HG03558 (cell line): ENCODE results near the gene MAL.

ENCODE experiments used
- ATAC-seq: cut with Tn5 transposase; IDR thresholded peaks from one replicate; pipeline ENCODE4 v1.9.1; 2021; ENCODE audit warnings: moderate number of reproducible peaks; ENCODE audit not compliant: unreplicated experiment; ENCODE audit errors: extremely low read depth

MAL gene

DNA sequence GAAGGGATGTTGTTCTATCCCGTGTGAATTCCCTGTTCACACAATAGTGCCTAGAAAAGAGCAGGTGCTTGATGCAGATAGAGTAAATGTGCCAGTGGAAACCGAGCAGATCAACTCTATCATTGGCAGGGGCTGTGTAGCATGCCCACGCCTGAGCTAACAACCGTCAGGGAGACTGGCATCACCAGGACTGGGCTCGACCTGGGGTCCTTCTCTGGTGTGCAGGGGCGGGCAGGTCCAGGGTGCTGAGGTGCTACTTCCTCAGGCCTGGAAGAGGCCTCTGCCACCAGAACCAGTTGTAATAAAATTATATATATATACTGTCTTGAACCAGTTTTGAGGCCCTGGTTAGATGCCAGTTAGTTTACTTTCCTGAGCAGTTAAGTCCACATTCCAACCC, 11.8 kb upstream of the MAL start:
- ATAC-seq, result no peak

- ATAC-seq, result no peak
Measured at GRCh38 chr2:95014126-95014708, 11.3 kb upstream of the MAL start.

- ATAC-seq, result no peak
Measured at GRCh38 chr2:95015261-95015912, 10.1 kb upstream of the MAL start.

GRCh38 chr2:95016616-95017015, 8.9 kb upstream of the MAL start:
- no peak for ATAC-seq

DNA sequence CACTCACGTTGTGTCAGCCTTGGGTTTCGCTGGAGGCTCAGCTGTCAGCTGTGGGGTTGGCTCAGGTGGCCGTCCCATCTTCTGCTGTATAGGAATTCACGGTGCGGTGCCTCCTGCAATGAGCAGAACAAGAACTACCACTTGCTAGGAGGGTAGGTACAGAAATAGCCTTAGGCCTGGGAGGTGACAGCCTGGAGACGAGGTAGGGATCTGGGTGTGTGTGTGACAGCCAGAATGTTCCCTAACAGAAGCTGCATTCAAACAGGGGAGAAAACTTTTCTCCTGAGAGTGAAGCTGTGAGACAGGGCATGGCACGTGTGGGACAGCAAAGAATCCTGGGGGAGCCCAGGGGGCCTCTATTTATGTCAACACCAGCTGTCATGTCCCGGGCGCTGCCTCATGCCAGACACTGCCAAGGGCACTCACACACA, 8.4 kb upstream of the MAL start:
- no peak for ATAC-seq

DNA sequence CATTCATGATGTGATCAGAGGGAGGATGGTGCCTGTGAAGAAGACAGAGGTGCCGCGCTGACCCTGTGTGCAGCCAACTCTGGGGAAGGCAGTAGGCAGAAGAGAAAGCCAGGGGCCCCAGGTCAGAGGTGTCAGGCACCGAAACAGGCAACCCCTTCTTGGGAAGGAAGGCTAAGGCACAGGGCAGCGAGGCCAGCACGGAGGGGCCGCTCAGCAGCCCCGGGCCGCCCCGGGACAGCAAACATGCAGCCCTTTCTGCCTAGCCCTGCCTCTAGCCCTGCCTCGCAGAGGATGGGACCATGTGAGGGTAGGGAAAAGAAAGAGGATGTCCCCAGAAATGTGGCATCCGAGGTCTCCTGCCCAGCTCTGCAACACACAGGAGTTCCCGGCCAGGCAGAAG, 7.7 kb upstream of the MAL start:
- no peak for ATAC-seq

DNA sequence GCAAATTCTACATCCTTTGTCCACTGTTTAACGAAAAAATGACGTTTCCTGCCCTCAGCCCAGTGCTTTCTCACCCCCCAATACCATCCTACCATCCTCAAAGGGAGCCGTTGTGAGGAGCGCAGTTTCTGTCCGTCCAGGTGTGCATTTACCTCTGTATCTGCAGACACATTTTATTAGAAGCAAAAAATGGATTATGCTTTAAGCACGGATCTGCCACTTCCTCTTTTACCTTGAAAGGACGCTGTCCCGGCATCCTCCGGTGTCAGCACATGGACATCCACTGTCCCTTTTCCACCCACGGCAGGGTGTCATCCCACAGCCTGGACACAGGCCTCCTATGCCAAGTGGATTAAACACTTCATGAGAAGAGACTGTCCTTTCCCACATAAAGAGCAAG, 7.2 kb upstream of the MAL start:
- ATAC-seq, result no peak

DNA sequence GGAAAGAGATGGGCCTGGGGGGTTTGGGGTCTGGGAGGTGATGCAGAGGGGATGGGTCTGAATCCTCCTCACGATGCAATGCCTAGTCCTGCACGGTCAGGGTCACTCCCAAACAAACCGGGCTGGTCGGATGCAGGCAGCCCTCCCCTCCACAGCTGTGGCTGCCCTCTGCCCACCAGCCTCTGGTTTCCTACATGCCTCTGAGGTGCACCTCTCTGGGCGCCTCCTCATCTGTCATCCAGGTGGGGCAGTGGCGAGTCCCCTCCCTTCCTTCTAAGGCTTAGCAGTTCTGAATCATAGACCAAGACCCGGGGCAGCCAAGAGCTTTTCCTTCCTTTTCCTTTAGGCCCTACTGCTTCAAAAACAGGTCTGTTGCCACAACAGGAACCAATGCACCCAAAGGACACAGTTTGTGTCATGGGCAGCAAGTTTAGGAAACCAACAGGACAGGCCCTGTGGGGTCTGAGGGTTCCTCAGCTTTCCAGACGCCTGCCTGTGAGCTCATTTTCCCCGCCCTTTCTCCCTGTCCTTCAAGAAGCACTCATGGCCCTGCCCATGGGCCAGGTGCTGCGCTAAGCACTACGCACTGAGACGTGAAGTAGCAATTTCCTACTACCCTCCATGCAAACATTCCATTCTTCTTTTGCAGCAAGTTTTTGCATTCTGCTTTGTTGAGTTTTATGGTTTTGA, 6.5 kb upstream of the MAL start:
- no peak for ATAC-seq

DNA sequence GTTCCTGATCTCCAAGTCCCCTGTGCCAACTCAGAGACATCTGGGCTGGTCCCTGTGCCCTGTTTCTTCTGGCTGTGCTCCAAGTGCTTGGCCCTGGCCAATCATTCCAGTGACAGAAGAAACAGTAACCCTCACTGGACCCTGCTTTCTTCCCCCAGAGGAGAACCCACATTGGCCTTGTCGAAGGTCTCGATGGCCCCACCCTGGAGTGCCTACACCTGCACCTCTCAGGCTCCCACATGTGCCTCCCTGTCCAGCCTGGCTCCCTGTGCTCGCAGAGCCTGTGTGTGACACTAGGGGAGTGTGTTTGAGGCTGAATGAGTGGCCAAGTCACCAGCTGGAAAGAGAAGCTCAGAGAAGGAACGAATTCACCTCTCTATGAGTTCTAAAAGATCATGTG, 5.9 kb upstream of the MAL start:
- no peak for ATAC-seq

DNA sequence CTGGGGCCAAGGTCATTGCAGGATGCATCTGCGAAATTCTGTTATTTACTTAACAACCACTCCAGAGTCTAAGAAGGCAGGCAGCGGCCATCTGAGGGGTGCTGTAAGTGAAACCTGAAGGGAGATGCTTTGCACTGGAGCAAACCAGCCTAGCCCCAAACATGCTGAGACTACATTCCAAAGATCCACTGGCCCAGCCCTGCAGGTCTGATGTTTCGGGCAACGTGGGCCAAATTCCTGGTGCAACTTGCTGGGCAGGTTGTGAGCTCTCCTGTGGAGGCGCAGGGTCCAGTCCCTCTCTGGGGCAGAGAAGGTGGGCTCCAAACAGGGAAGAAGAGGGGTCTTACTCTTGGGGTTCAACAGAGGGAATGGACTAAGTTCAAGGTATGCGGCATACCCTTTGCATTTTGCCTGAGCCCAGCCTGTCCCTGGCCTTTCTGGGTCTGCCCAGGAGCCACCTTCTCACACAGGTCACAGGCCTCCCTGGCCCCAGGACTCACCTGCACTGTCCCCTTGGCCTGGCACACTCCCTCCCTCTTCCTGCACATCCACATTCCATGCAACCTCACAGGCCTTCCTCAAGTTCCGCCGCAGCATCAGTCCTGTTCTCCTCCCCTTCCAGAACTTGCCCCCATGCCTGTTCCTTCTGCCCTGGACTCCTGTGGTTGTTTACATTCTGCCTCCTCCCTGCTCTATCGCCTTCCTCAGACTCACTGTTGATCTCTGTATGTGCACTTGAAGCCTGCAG, 5.1 kb upstream of the MAL start:
- ATAC-seq, result no peak

GRCh38 chr2:95021023-95021416, 4.5 kb upstream of the MAL start:
- ATAC-seq, result no peak

- ATAC-seq, result no peak
Measured at GRCh38 chr2:95021847-95022246, 3.7 kb upstream of the MAL start.

- peak; percentile 82 for ATAC-seq
Measured at GRCh38 chr2:95022309-95023221, 2.9 kb upstream of the MAL start.

DNA sequence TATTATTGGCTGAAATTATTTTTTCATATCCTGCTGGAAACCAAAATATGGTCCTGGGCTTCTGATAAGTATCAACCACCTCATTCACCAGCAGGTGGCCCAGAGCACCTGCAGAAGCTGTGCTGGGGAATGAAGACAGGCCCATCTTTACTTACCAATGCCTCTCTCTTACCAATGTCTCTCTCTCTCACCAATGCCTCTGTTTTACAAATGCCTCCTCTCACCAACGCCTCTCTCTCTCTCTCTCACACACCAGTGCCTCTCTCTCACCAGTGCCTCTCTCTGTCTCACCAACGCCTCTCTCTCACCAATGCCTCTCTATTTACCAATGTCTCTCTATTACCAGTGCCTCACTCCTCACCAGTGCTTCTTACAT, 2.3 kb upstream of the MAL start:
- no peak for ATAC-seq

DNA sequence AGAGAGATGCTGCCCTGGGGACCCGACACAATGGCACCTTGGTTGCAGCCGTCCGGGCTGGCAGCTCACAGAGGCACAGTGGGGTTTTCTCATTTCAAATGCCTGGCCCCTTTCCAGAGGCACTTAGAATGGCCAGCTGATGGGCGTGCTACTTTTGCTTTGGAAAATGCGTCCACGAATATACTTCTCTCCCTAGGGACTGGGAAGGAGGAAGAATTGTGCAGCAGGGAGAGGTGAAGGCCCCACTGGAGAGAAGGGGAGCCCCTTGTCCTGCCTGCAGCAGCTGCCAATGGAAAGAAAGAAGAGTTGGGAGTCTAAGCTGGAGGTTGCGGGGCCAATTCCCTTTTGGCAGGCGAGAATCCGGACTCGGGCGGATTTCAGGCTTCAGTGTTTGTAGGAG, 1.1 kb upstream of the MAL start:
- no peak for ATAC-seq

GRCh38 chr2:95024960-95025405, 525 bp upstream of the MAL start:
- no peak for ATAC-seq

DNA sequence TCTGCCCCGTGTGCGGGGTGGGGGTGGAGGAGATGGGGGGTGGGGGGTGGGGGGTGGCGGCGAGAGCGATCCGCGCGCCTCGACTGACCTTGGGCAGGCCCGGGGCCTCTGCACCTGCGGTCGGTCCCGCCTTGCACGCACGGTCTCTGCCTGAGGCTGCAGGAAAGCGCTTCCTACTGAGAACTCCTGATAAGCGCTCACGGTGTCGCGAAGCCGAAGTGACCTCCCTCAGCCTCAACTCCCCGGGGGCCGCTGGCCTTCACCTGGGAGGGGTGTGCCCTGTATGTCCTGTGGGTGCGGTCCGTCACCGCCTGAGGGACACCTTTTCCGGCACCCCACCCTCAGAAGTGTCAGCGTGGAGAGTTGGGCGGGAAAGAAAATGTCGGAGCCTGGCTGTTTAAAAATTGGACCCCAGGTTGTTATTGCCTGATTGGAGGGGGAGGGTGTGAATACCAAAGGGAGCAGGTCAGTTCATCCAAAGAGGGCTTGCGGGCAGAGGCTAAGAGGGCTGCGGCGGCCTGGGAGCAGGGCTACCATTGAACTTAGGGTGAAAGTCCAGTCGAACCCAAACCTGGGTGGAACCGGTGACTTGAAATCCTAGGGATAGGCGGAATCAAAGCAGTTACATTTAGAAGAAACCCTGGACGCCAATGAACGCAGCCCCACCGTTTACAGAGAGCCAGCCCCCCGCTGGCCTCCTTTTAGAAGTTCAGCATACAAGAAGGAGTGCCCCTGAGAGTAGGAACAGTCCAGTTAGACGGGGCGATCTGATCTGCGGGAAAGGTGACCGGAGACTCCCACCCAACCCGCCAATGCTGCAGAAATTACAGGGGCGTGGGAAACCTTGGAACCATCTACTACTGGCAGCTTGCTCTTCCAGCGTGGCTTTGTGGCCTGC, 1.2 kb downstream of the MAL start:
- ATAC-seq, result no peak

GRCh38 chr2:95027369-95027720, 1.8 kb downstream of the MAL start:
- ATAC-seq, result no peak

GRCh38 chr2:95029898-95030341, 4.4 kb downstream of the MAL start:
- no peak for ATAC-seq
